ENCODE data around the gene ELMO1.

DNA sequence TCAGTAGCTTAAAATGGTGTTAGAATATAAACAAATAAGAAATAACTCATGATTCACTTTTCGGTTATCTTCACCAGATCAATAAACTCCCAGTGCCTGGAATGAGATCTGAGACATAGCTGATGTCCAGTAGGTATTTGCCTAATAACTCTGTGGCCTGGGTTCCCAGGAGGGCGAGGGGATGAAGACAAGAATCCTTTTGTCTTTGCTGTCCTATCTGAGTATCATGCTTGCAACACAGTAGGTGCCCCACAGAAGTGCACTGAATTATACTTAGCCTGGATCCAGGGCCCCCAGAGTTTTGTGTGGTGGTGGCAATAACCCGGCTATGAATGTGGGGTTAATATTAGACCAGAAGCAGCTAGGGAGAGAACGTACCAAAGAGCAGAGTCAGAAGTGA lies 374.3 kb downstream of the ELMO1 start:
- TF ChIP-seq POLR2A (IDR thresholded peaks at IDR 0.05; ENCODE audit: low read length) (no peak), JUNB (IDR thresholded peaks at IDR 0.05) (no peak), EHMT2 (IDR thresholded peaks at IDR 0.05; ENCODE audit: low read depth) (no peak), ZFP36 (IDR thresholded peaks at IDR 0.05; ENCODE audit: borderline replicate concordance, partially characterized antibody) (no peak)
- TF ChIP-seq, protein P1, sequence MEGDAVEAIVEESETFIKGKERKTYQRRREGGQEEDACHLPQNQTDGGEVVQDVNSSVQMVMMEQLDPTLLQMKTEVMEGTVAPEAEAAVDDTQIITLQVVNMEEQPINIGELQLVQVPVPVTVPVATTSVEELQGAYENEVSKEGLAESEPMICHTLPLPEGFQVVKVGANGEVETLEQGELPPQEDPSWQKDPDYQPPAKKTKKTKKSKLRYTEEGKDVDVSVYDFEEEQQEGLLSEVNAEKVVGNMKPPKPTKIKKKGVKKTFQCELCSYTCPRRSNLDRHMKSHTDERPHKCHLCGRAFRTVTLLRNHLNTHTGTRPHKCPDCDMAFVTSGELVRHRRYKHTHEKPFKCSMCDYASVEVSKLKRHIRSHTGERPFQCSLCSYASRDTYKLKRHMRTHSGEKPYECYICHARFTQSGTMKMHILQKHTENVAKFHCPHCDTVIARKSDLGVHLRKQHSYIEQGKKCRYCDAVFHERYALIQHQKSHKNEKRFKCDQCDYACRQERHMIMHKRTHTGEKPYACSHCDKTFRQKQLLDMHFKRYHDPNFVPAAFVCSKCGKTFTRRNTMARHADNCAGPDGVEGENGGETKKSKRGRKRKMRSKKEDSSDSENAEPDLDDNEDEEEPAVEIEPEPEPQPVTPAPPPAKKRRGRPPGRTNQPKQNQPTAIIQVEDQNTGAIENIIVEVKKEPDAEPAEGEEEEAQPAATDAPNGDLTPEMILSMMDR (IDR thresholded peaks at IDR 0.05) = no peak

Data from A549 (cell line).